ENCODE results near the gene C22orf42.

DNA sequence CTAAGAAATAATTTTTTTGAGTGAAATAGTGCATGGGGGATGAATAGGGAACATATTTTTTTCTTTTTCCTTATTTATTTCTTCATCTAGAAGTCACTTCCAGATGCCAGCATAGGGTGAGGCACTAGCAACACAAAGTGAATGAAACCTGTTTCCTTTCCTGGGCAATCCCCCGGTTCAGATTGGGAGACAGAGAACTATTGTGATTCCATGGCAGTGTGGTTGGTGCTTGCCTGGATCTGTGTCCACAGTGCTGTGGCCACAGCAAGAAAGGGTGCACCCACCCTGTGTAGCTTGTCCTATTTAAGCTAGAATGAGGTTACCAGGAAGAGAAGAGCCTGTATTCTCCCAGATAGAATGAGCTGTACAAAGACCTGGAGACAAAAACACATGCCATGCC is 58.4 kb downstream of the C22orf42 start:
- TF ChIP-seq, protein P1, sequence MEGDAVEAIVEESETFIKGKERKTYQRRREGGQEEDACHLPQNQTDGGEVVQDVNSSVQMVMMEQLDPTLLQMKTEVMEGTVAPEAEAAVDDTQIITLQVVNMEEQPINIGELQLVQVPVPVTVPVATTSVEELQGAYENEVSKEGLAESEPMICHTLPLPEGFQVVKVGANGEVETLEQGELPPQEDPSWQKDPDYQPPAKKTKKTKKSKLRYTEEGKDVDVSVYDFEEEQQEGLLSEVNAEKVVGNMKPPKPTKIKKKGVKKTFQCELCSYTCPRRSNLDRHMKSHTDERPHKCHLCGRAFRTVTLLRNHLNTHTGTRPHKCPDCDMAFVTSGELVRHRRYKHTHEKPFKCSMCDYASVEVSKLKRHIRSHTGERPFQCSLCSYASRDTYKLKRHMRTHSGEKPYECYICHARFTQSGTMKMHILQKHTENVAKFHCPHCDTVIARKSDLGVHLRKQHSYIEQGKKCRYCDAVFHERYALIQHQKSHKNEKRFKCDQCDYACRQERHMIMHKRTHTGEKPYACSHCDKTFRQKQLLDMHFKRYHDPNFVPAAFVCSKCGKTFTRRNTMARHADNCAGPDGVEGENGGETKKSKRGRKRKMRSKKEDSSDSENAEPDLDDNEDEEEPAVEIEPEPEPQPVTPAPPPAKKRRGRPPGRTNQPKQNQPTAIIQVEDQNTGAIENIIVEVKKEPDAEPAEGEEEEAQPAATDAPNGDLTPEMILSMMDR (conservative IDR thresholded peaks at IDR 0.05 in 1 of 2, IDR thresholded peaks at IDR 0.05 in 1 of 2; ENCODE audit: low read depth in 1 of 2, low read length in 2 of 2), result no peak
- TF ChIP-seq EZH2 (IDR thresholded peaks at IDR 0.05; ENCODE audit: low read length, missing control alignments), result no peak

Measured in fibroblast of lung (primary cell).